Lower lobe of right lung (tissue), 2 donors: ENCODE data around the gene GPC6. TPM values are rescaled to one million over a fixed set of nuclear protein-coding genes. Genes with fewer than 3 reads are reported as not detected.

Experiments
- ATAC-seq, 2 donors: fragments of 200-7000 bp; cut with Tn5 transposase; one replicate each; pipeline ENCODE4 v1.9.1; 2020 to 2022; ENCODE audit warnings: mild to moderate bottlenecking in 2 of 2, moderate library complexity in 2 of 2
- DNase-seq: peaks from one replicate; pipeline ENCODE4 v3.0.0-alpha.2; 2020
- H3K27ac ChIP-seq: fragments of 200-600 bp; one replicate; pipeline ENCODE4 v1.8.0; 2022
- H3K27me3 ChIP-seq: fragments of 200-600 bp; one replicate; pipeline ENCODE4 v1.8.0; 2022; ENCODE audit warnings: low read depth
- H3K36me3 ChIP-seq: fragments of 200-600 bp; one replicate; pipeline ENCODE4 v1.8.0; 2022; ENCODE audit warnings: mild to moderate bottlenecking
- H3K4me1 ChIP-seq: fragments of 200-600 bp; one replicate; pipeline ENCODE4 v1.8.0; 2022
- H3K4me3 ChIP-seq: fragments of 200-600 bp; one replicate; pipeline ENCODE4 v1.8.0; 2022; ENCODE audit warnings: mild to moderate bottlenecking
- H3K9me3 ChIP-seq: fragments of 200-600 bp; one replicate; pipeline ENCODE4 v1.8.0; 2022
- intact Hi-C: fragments of 100-400 bp; cut with DNase I; formaldehyde crosslinking; loops from one replicate; pipeline ENCODE4 v1.11.0; 2022
- total RNA-seq: library from RNA; stranded (reverse); fragmentation: NEBNext Ultra II Directional; extraction: Animal tissue kit (Norgen Biotek cat#: 25700); gene quantifications from one replicate; pipeline ENCODE4 v1.2.1, GENCODE V29; 2021
- TF ChIP-seq, protein P1 (sequence below): fragments of 200-600 bp; IDR thresholded peaks from one replicate; pipeline ENCODE4 v1.8.0; 2022; ENCODE audit warnings: antibody characterized with exemption, mild to moderate bottlenecking
- donor health status: DM: no; HTN: yes; CAD: no; lungs with severe emphysema.

The GPC6 gene
- total RNA-seq, 1 donor from 2014 or later = 5.5 TPM

- Histone ChIP-seq H3K36me3 (no peaks in the 10 kb centered on the region), H3K4me3 (no peak overlapping the region), H3K27ac (no peak overlapping the region), H3K27me3 (no peaks in the 10 kb centered on the region), H3K4me1 (no peaks in the 10 kb centered on the region), H3K9me3 (no peaks in the 10 kb centered on the region)
- TF ChIP-seq, protein P1, sequence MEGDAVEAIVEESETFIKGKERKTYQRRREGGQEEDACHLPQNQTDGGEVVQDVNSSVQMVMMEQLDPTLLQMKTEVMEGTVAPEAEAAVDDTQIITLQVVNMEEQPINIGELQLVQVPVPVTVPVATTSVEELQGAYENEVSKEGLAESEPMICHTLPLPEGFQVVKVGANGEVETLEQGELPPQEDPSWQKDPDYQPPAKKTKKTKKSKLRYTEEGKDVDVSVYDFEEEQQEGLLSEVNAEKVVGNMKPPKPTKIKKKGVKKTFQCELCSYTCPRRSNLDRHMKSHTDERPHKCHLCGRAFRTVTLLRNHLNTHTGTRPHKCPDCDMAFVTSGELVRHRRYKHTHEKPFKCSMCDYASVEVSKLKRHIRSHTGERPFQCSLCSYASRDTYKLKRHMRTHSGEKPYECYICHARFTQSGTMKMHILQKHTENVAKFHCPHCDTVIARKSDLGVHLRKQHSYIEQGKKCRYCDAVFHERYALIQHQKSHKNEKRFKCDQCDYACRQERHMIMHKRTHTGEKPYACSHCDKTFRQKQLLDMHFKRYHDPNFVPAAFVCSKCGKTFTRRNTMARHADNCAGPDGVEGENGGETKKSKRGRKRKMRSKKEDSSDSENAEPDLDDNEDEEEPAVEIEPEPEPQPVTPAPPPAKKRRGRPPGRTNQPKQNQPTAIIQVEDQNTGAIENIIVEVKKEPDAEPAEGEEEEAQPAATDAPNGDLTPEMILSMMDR = no peak
- no peak for ATAC-seq
- intact Hi-C loops = no loop called here
- DNase-seq = no peak
Measured at GRCh38 chr13:94079876-94080275, 853.3 kb downstream of the GPC6 start.

DNA sequence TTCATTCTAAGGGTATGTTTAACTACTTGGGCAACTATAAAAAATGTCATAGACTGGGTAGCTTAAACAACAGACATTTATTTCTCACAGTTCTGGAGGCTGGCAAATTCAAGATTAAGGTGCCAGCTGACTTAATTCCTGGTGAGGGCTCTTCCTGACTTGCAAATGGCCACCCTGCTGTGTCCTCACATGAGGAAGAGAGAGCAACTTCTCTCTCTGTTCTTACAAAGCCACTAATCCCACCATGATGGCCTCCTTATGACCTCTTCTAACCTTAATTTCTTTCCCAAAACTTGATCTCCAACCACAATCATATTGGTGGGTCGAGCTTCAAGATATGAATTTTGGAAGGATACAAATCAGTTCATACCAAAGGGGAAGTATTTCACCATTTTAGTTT, 853.9 kb downstream of the GPC6 start:
- Histone ChIP-seq H3K4me3 (no peak overlapping the region), H3K4me1 (no peaks in the 10 kb centered on the region), H3K36me3 (no peaks in the 10 kb centered on the region), H3K27me3 (no peaks in the 10 kb centered on the region), H3K27ac (no peak overlapping the region), H3K9me3 (no peaks in the 10 kb centered on the region)
- intact Hi-C loops = no loop called here
- ATAC-seq (no peak), DNase-seq (no peak)
- TF ChIP-seq, protein P1 = no peak

- no peak for ATAC-seq
- H3K36me3 ChIP-seq = no peaks in the 10 kb centered on the region
- no peak overlapping the region for H3K4me3 ChIP-seq
- DNase-seq = no peak
- TF ChIP-seq, protein P1 = no peak
- intact Hi-C loops = no loop called here
- H3K9me3 ChIP-seq = no peaks in the 10 kb centered on the region
- no peaks in the 10 kb centered on the region for H3K27me3 ChIP-seq
- no peak overlapping the region for H3K27ac ChIP-seq
- H3K4me1 ChIP-seq = no peaks in the 10 kb centered on the region
Measured at GRCh38 chr13:94087100-94087499, 860.5 kb downstream of the GPC6 start.

DNA sequence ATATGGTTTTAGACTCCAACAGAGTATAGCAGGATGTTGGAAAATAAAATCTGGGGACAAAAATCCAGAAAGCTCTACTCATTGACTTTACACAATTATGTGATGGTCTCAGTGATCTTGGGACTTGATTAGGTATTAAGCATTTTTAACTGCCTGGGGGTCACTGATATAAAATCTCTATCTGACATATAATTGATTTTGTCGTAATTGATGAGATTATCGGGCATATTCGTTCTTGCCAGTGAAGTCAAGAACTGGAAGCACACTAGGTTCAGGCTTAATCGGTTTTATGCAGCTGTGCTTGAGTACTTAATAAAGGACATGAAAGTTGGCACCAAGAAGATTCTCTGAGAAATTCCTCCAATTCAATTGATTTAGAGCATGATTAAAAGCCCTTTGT, 862.1 kb downstream of the GPC6 start:
- intact Hi-C loops = no loop called here
- H3K9me3 ChIP-seq = peaks cover 9% of the 10 kb centered on the region
- no peaks in the 10 kb centered on the region for H3K4me1 ChIP-seq
- no peak for ATAC-seq
- DNase-seq = no peak
- TF ChIP-seq, protein P1 = no peak
- H3K4me3 ChIP-seq = no peak overlapping the region
- H3K27ac ChIP-seq = no peak overlapping the region
- H3K36me3 ChIP-seq = no peaks in the 10 kb centered on the region
- no peaks in the 10 kb centered on the region for H3K27me3 ChIP-seq

GRCh38 chr13:94090773-94091480, 864.3 kb downstream of the GPC6 start:
- Histone ChIP-seq H3K27ac (no peak overlapping the region), H3K4me3 (no peak overlapping the region), H3K36me3 (no peaks in the 10 kb centered on the region), H3K27me3 (no peaks in the 10 kb centered on the region), H3K9me3 (peaks cover 11% of the 10 kb centered on the region), H3K4me1 (no peaks in the 10 kb centered on the region)
- ATAC-seq (no peak), DNase-seq (no peak)
- intact Hi-C loops = no loop called here
- TF ChIP-seq, protein P1 = no peak
